GM18858 (cell line): ENCODE measurements around the gene NOS1AP.
"Not testable (repeated sequence)": the region's sequence is repeated elsewhere in the genome, so short reads cannot be mapped to it uniquely, and the experiment has no call there.

Experiments used
- ATAC-seq: cut with Tn5 transposase; IDR thresholded peaks from one replicate; pipeline ENCODE4 v1.9.1; 2021; ENCODE audit not compliant: unreplicated experiment

NOS1AP gene

DNA sequence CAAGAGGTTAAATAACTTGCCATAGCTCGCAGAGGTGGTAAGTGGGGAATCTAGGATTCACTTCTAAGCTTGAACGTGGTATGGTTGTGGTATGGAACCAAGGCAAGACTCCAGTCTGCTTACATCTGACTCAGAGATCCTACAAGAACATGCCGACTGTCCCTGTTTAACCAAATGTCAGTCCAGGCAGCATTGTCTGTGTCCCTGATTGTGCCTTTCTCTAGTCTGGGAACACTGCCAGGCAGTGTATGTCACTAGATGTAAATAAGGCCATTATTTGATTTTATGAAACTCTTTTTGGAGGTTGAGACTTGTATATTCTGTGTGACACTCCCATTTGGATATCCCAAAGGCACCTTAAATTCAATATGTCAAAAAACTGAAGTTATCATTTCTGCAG lies 96.0 kb downstream of the NOS1AP start:
- no peak for ATAC-seq

DNA sequence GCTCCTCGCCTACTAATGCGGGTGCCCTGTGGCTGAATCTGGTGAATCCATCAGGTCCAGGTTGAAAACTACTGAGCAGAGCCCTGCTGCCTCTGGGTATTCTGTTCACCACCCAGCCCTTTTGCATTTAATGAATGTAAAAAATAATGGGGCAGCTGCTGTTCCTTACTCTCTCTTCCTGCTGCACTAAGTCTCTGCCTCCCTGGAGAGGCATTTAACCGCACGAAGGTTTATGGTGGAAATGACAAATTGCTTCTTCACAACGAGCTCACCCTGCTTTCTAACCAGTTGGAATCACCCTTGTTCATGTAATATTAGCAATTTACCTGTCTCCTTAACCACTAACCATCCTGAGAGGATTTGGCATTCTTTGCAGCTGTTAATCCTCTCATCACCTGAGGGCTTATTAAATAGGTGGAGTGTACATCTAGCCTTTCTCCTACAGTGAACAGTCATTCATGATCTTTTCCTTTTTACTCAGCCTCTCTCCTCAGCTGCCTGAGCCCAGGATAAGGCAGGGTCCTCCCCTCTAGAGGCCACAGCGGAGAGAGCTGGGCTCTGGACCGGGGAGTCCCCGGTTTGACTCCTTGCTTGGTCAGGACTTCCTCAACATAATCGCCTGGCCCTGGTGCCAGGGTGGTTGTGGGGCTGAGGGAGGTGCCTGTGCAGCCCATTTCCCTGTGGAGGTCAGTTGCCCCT lies 97.6 kb downstream of the NOS1AP start:
- ATAC-seq: no peak

DNA sequence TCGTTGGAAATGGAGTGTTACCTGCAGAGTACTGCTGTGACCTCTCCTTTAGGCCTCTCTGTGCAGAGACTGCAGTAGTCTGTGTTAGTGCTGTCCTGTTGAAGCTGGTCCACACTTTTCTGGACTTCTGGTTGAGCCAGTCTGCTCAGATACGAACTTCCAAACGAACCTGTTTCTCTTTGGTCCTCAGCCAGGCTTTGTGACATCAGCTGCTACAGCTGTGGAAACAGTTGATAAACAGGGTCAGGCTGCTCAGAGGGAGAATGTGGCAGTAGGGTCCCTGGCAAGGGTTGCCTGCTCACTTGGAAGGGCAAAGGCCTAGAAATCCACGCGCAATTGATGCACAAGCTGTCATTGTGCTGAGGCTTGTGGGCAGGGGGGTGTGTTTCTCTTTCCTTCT lies 98.8 kb downstream of the NOS1AP start:
- no peak for ATAC-seq

DNA sequence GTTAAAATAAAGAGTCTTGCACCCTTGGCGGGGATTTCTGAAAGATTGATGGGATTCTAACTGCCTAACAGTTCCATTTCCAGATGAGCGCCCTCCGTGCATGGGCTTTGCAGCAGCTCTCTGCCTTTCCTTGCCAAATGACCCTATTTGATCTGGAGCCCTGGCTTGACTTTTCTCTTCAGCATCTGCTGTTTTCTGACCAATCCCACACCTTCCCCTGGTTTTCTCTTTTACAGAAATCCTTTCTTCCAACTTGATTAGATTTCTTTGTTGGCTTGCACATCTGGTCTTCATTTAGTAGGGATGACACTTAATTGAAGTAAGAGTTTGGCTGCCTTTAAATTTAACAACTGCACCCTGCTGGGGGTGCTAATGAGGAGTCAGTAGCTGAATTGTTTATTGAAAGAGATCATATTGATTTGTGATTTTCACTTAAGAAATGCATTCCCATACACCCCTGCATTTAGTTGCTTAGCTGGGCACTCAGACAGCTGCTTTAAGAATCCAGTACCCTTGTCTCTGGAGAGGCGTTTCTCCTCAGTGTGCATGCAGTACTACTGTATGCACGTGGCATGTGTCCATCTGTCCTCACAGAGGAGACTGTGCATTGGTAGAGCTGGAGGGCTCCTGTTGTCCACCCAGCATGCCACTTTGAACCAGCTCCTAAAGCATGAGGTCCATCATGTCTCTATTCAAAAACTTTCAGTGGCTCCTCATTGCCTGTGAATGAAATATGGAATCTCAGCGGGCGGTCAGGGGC lies 99.7 kb downstream of the NOS1AP start:
- ATAC-seq: no peak

DNA sequence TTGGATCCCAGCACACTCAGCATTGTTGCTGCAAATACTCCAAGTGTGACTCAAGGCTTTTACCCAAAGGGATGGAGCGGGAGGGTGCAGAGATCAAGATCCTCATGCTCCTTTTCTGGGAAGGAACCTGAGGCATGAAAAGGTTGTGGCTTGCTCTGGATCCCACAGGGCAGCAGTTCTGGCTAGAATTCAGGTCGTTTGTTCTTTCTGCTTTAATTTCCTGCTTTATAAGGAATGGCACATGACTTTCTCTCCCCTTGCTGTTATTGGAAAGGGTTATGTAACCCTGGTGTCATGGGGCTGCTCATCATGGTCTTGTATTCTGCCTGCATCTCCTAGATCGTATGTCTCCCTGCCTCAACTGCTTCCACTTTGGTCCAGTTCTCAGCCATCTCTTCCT lies 101.6 kb downstream of the NOS1AP start:
- no peak for ATAC-seq

DNA sequence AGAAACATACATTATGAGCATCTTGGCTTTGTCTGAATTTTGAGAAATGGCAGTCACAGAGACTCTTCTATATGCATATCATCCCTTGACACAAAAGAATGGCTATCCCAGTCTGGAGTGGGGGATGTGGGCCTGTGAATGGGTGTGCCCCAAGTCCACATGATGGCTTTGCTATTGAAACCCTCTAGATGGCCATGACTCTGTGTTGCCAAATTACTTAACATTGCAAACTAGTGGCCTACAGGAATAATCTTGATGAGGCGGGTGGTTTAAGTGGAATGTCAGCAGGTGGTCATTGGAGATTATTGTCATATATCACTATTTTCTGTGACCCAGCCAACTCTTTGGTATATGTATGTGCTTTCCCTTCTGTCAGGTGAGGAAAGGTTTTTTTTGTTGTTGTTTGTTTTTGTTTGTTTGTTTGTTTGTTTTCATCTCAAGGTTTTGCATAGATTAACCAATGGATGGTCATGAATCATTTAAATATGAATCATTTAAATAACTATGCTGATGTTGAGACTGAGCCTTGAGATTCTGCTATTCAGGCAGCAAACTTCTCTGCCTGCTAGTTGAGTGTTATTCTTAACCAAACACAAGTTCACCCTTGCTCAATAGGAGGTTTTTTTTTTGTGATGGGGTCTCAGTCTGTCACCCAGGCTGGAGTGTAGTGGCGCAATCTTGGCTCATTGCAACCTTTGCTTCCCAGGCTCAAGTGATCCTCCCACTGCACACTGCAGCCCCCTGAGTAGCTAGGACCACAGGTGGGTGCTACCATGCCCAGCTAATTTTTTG lies 103.0 kb downstream of the NOS1AP start:
- ATAC-seq: no peak

DNA sequence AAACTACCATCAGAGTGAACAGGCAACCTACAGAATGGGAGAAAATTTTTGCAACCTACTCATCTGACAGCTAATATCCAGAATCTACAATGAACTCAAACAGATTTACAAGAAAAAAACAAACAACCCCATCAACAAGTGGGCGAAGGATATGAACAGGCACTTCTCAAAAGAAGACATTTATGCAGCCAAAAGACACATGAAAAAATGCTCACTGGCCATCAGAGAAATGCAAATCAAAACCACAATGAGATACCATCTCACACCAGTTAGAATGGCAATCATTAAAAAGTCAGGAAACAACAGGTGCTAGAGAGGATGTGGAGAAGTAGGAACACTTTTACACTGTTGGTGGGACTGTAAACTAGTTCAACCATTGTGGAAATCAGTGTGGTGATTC lies 104.1 kb downstream of the NOS1AP start:
- ATAC-seq: not testable (repeated sequence)

DNA sequence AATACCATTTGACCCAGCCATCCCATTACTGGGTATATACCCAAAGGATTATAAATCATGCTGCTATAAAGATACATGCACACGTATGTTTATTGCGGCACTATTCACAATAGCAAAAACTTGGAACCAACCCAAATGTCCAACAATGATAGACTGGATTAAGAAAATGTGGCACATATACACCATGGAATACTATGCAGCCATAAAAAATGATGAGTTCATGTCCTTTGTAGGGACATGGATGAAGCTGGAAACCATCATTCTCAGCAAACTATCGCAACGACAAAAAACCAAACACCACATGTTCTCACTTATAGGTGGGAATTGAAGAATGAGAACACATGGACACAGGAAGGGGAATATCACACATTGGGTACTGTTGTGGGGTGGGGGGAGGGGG lies 104.5 kb downstream of the NOS1AP start:
- ATAC-seq: not testable (repeated sequence)

DNA sequence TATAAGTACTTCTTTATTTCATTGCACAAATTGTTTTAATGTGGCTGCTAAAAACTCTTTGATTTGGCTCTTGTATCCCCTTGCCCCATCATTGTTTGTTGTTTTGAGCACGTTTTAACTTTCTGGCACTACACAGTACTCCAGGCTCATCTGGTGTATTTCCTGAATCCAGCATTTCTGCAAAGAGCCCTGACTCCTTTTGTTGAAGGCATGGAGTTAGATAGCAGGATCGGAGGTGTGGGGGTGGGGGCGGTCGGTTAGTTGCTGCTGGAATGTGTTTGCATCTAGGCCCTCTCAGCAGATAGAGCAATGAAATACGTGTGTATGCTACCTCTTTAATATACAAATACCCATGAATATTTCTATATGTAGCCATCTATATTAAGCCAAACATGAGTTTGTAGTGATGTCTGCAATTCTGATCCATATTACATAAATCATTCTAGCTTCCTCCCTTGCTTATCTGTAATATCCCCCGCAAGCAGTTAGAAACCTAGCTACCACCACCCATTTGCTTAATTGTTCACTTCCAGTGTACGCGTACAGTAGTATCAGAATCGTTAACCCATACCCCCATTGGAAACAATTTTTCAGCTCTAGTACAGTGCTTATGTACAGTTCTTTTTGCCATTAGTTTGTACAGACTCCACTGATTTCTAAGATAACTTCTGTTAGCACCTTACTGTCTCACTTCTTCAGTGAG lies 106.0 kb downstream of the NOS1AP start:
- ATAC-seq: no peak

DNA sequence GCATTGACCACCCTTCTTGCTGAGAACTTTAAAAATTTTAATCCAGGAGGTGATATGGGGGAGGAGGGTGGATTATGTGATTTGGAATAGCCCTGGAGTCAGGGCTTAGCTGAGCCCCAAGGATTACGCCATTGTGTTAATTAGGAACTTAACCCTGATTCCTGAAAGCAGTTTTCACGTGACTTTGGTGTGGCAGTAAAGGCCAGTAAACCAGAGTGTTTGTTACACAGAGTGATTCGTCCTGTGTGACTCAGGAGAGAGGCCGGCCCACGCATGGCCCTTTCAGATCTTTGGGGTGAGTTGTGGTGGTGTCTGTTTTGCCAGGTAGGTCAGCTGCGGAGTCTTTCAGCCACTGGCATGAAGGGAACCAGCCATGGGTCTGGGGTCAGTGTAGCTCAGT lies 107.6 kb downstream of the NOS1AP start:
- ATAC-seq: no peak

DNA sequence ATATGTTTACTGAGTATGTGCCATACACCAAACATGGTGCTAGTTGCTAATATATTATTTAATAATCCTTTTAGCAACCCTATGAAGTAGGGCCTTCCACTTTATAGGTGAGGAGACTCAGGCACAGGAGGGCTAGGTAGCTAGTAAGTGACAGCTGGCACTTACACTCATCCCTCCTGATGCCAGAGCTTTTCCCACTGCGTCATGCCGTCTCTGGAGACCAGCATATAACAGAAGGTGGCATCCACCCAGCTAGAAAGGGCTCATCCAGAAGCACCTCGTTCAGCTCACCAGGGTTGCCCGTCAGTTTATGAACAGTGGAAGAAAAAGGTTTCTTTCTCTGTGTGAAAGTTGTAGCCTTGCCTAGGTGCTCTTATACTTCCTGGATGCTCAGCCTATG lies 108.9 kb downstream of the NOS1AP start:
- no peak for ATAC-seq

DNA sequence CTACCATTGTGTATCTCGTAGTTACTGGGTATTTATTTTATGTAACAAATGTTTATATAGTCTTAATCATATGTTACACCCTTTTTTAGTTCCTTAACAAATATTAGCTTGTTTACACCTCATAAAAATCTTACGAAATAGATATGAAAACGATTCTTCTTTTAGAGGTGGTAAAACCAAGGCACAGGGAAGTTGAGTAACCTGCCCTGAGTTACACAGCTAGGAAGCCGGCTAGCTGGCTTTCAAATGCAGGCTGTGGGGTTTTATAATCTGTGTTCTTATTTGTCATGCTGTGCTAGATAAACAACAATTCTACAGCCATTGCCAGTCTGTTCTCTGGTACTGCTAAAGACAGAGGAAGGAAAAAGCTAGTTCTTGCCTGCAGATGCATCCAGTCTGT lies 109.6 kb downstream of the NOS1AP start:
- ATAC-seq: no peak

DNA sequence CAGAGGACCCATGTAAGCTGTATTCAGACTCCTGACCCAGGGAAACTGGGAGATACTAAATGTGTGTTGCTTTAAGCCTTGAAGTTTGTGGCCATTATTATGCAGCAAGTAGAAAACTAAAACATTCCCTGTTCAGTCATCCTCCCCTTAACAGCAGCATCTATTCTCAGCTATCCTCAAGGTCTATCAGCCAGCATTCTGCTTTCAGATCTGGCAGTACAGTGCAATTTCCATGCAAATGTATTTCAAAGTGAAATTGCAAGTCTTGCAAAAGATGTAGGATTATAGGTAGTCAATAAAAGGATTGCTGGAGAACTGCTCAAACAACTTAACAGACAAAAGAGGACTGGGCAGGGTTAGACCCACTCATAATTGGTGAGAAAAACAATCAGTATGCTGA lies 111.3 kb downstream of the NOS1AP start:
- no peak for ATAC-seq

DNA sequence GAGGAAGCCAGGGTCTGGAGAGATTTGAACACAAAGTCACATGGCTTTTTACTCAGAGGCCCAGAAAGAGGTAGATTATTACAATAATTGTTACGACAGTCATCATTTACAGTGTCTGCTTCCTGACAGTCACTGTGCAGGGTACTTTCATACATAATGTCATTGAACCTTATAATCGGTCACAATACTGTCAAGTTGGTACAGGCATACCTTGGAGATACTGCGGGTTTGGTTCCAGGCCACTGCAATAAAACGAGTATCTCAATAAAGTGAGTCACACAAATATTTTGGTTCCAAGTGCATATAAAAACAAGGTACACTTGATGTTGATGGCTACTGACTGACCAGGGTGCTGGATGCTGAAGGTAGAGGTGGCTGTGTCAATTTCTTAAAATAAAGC lies 112.6 kb downstream of the NOS1AP start:
- no peak for ATAC-seq

DNA sequence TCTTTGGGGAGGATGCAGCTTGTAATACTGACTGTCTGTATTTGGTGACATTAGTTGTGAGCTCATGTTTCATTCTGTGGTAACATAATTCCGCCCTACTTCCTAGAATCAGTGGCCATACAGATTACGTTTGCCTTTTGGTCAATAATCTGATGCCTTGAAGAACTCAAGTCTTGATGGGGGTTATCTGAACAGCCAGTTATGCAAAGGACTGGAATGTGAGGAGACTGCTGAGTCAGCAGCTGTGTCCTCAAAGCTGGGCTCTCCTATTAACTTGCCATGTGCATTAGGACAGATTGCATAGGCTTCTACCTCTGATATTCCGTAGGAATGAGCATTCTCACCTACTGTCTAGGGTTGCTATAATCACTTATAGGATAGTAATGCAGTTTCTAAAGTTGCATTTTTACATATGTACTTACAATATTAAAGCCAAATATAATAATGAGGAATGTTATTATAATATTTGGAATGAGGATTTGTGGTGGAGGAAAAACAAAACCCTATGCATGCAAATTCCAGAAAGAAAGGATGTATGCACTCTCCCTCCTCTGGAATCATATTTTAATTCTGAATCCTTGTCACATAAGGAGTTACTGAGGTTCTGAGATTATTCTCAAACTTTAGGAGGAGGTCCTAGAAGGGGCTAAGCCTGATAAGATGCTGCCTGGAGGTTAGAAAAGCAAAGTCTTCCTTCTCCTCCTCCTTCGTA lies 116.0 kb downstream of the NOS1AP start:
- no peak for ATAC-seq

DNA sequence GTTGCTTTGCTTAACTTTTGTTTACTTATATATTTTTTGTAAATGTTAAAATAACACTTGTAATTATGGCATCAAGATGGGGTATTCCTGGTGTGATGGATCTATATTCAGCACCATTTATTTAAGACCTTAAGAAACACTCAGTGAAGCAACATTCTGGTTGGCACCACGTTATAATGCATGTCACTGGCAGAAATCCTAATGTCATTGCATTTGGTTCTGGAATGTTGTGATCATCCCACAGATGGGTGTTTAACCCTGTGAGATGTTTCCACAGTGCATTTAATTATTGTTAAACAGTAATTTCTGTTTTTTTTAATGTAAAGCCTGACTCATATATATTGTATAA lies 116.5 kb downstream of the NOS1AP start:
- ATAC-seq: no peak

DNA sequence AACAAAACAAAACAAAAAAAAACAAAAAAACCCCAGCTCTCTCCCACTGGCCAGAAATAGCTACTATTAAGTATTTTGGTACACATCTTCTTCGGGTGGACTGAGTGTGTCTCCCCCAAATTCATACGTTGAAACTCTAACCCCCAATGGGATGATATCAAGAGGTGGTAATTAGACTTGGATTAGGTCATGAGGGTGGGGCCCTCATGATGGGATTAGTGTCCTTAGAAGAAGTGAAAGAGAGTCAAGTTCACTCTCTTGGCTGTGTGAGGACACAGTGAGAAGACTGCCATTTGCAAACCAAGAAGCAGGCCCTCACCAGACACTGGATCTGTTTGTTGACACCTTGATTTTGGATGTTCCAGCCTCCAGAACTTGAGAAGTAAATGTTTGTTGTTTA lies 116.9 kb downstream of the NOS1AP start:
- ATAC-seq: no peak

DNA sequence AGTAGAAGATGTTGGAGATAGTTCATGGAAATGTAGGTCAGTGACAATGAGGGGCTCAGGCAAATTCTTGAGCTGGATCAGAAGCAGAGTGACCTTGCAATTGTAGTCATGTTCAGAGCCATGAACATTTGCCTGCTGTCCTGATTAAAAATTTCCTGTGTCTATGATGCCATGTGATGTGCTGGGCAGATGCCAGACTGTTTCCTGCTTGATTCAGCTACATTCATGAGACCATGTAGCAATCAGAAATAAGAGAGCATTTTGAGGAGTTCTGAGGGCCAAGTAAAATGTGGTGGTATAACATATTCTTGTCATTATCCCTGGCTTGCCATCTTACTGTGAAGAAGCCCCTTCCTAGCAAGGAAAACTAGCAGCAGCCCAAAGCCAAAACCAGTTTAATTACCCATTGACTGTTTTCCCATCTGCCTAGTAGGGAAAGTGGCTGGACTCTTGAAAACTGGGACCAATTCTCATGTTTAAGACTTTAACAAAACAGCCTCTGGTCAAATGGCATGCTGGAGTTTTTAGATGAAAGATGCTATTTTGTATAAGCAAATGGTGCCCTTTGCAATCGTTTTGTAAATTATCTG lies 118.3 kb downstream of the NOS1AP start:
- ATAC-seq: no peak

DNA sequence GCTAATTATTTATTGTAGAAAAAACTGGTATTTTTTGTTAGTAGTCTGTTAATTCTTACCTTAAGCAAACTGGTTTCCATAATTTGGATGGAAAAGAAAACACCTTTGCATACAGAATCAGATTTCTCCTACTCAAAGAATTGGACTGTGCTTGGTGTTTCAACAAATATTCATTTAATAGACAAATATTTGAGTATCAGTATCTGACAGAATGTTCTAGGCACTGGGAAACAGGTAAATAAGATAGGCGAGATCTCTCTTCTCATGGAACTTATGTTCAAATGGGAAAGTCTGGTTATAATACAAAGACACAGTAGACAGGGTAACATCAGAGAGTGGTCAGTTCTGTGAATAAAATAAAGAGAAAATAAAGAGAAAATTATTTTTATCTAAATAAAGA lies 119.9 kb downstream of the NOS1AP start:
- no peak for ATAC-seq
